ENCODE results near the gene PDE7B.

Gene PDE7B

DNA sequence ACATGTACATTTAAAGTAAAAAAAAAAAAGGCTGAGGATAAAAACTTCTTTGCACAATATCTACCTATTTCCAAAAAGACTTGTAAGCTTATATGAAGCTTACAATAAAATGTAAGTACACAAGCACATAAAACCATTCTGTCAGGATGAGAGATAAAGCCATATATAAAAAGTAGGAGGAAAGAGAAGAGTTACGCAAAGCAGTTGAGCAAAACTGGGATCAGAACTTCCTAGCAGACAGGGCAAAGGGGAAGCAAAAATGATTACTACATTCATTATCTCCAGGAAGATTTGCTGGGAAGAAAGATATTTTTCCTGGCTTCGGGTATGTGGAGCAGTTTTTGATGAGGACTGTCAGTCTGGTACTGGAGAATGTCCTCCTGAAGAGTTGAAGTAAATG, 200.5 kb downstream of the PDE7B start:
- Histone ChIP-seq H3K9me3 (ENCODE audit: insufficient read depth, low read depth, low read length) (no peaks in the 10 kb centered on the region), H3K4me3 (ENCODE audit: low read length, poor library complexity, severe bottlenecking) (no peak overlapping the region), H3K4me1 (ENCODE audit: insufficient read depth, low read length, poor library complexity, severe bottlenecking) (peaks cover 6% of the 10 kb centered on the region), H3K9me2 (replicated peaks; ENCODE audit: low read depth, low read length) (no peaks in the 10 kb centered on the region), H3K79me2 (ENCODE audit: insufficient read depth, low read length) (no peaks in the 10 kb centered on the region), H2AFZ (ENCODE audit: low read length) (no peak overlapping the region), H3K9ac (ENCODE audit: low read depth, low read length, poor library complexity, severe bottlenecking) (no peak overlapping the region), H3K27me3 (ENCODE audit: insufficient read depth, low read length, poor library complexity, severe bottlenecking) (no peaks in the 10 kb centered on the region), H3K4me2 (ENCODE audit: low read depth, low read length, poor library complexity, severe bottlenecking) (no peak overlapping the region), H3F3A (ENCODE audit: low read depth) (0 out of 2 replicates have a peak, but pooled peaks cover 3% of the 10 kb centered on the region), H3K36me3 (ENCODE audit: insufficient read depth, low read length) (no peaks in the 10 kb centered on the region), H4K20me1 (ENCODE audit: insufficient read depth, low read length, poor library complexity, severe bottlenecking) (no peaks in the 10 kb centered on the region)
- no peak for TF ChIP-seq EZH2phosphoT487 (IDR thresholded peaks at IDR 0.05; ENCODE audit: borderline replicate concordance)
- TF ChIP-seq, protein P1, sequence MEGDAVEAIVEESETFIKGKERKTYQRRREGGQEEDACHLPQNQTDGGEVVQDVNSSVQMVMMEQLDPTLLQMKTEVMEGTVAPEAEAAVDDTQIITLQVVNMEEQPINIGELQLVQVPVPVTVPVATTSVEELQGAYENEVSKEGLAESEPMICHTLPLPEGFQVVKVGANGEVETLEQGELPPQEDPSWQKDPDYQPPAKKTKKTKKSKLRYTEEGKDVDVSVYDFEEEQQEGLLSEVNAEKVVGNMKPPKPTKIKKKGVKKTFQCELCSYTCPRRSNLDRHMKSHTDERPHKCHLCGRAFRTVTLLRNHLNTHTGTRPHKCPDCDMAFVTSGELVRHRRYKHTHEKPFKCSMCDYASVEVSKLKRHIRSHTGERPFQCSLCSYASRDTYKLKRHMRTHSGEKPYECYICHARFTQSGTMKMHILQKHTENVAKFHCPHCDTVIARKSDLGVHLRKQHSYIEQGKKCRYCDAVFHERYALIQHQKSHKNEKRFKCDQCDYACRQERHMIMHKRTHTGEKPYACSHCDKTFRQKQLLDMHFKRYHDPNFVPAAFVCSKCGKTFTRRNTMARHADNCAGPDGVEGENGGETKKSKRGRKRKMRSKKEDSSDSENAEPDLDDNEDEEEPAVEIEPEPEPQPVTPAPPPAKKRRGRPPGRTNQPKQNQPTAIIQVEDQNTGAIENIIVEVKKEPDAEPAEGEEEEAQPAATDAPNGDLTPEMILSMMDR (conservative IDR thresholded peaks at IDR 0.05; ENCODE audit: low read length), result no peak

- Histone ChIP-seq H3K9me3 (ENCODE audit: insufficient read depth, low read depth, low read length) (no peaks in the 10 kb centered on the region), H3K4me1 (ENCODE audit: insufficient read depth, low read length, poor library complexity, severe bottlenecking) (no peaks in the 10 kb centered on the region), H3K9ac (ENCODE audit: low read depth, low read length, poor library complexity, severe bottlenecking) (no peak overlapping the region), H3K27me3 (ENCODE audit: insufficient read depth, low read length, poor library complexity, severe bottlenecking) (no peaks in the 10 kb centered on the region), H3K9me2 (replicated peaks; ENCODE audit: low read depth, low read length) (no peaks in the 10 kb centered on the region), H4K20me1 (ENCODE audit: insufficient read depth, low read length, poor library complexity, severe bottlenecking) (no peaks in the 10 kb centered on the region), H2AFZ (ENCODE audit: low read length) (no peak overlapping the region), H3K4me3 (ENCODE audit: low read length, poor library complexity, severe bottlenecking) (no peak overlapping the region), H3K36me3 (ENCODE audit: insufficient read depth, low read length) (no peaks in the 10 kb centered on the region), H3F3A (ENCODE audit: low read depth) (0 out of 2 replicates have a peak, but pooled peaks cover 3% of the 10 kb centered on the region), H3K79me2 (ENCODE audit: insufficient read depth, low read length) (no peaks in the 10 kb centered on the region), H3K4me2 (ENCODE audit: low read depth, low read length, poor library complexity, severe bottlenecking) (no peak overlapping the region)
- TF ChIP-seq EZH2phosphoT487 (IDR thresholded peaks at IDR 0.05; ENCODE audit: borderline replicate concordance), result no peak
- TF ChIP-seq, protein P1 (conservative IDR thresholded peaks at IDR 0.05; ENCODE audit: low read length), result no peak
Measured at GRCh38 chr6:136058852-136059251, 207.4 kb downstream of the PDE7B start.

DNA sequence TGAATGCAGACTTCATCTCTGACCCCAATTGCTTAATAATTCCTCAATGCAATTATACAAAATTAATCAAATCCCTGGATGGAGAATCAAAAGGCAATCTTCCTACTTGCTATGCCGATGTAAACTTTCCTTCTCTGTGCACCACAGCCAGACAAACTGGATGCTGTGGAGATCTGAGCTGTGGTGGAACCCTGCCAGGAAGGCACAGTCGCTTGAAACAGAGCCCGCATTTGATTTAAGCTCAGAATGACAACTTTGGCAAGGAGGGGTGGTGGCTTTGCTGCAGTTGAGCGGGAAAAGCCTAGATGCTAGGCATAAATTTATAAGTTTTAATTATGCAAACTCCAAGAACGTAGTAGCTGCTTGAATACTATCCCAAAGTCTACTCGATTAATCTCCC, 207.8 kb downstream of the PDE7B start:
- Histone ChIP-seq H3K79me2 (ENCODE audit: insufficient read depth, low read length) (no peaks in the 10 kb centered on the region), H2AFZ (ENCODE audit: low read length) (no peak overlapping the region), H3K4me1 (ENCODE audit: insufficient read depth, low read length, poor library complexity, severe bottlenecking) (no peaks in the 10 kb centered on the region), H3K4me3 (ENCODE audit: low read length, poor library complexity, severe bottlenecking) (no peak overlapping the region), H3K9me2 (replicated peaks; ENCODE audit: low read depth, low read length) (no peaks in the 10 kb centered on the region), H3K9me3 (ENCODE audit: insufficient read depth, low read depth, low read length) (no peaks in the 10 kb centered on the region), H3K4me2 (ENCODE audit: low read depth, low read length, poor library complexity, severe bottlenecking) (no peak overlapping the region), H3F3A (ENCODE audit: low read depth) (0 out of 2 replicates have a peak, but pooled peaks cover 3% of the 10 kb centered on the region), H3K36me3 (ENCODE audit: insufficient read depth, low read length) (no peaks in the 10 kb centered on the region), H3K27me3 (ENCODE audit: insufficient read depth, low read length, poor library complexity, severe bottlenecking) (no peaks in the 10 kb centered on the region), H4K20me1 (ENCODE audit: insufficient read depth, low read length, poor library complexity, severe bottlenecking) (no peaks in the 10 kb centered on the region), H3K9ac (ENCODE audit: low read depth, low read length, poor library complexity, severe bottlenecking) (no peak overlapping the region)
- no peak for TF ChIP-seq EZH2phosphoT487 (IDR thresholded peaks at IDR 0.05; ENCODE audit: borderline replicate concordance)
- TF ChIP-seq, protein P1 (conservative IDR thresholded peaks at IDR 0.05; ENCODE audit: low read length), result no peak
